GM12891 (cell line): ENCODE results near the gene COPE.

ENCODE experiments used
- POLR2A ChIP-seq: IDR thresholded peaks from 2 replicates; pipeline ENCODE4 v1.6.1; 2011; ENCODE audit warnings: low read depth, low read length, control low read depth
- POLR2AphosphoS5 ChIP-seq: IDR thresholded peaks from 2 replicates; pipeline ENCODE4 v1.6.1; 2011; ENCODE audit warnings: low read depth, low read length, control low read depth

- TF ChIP-seq POLR2A (no peak), POLR2AphosphoS5 (no peak; the same call in 1 of the 2 replicates)
These were observed 10.1 kb upstream of the COPE start for GRCh38 chr19:18929311-18929710.
